PC-9 (cell line): ENCODE data around the gene NIPSNAP3A. TPM values are rescaled to one million over a fixed set of nuclear protein-coding genes. Genes with fewer than 3 reads are reported as not detected.

ENCODE experiments used
- BruUV-seq: library from RNA; stranded (reverse); fragments of 400-500 nt; replicated peaks from 2 replicates; lab custom pipeline; 2021; lab: Mats Ljungman, UMichigan
- CTCF ChIA-PET: fragments of 300-600 bp; sonication (Branson Sonifier 250); formaldehyde crosslinking; loops from one replicate; lab custom pipeline; 2022; ENCODE audit warnings: antibody characterized with exemption; lab: Charles Lee
- POLR2A ChIA-PET: fragments of 300-600 bp; sonication (Branson Sonifier 250); formaldehyde crosslinking; loops from one replicate; lab custom pipeline; 2022; ENCODE audit warnings: antibody characterized with exemption; ENCODE audit not compliant: unreplicated experiment; lab: Charles Lee
- DNase-seq, 2 experiments: peaks; one replicate each; pipeline versions ENCODE4 v3.0.0 to v3.0.0-alpha.2; 2015 to 2022; ENCODE audit warnings: mixed read lengths in 1 of 2
- H2AFZ ChIP-seq: fragments of 200-600 bp; sonication (generic); 2 replicates; pipeline ENCODE4 v1.8.1; 2017; ENCODE audit warnings: antibody characterized with exemption
- H3F3A ChIP-seq: fragments of 200-600 bp; sonication (generic); 2 replicates; pipeline ENCODE4 v1.8.1; 2017; ENCODE audit warnings: antibody characterized with exemption, mild to moderate bottlenecking, low read depth; ENCODE audit not compliant: insufficient read depth
- H3K27ac ChIP-seq: fragments of 200-600 bp; sonication (generic); 2 replicates; pipeline ENCODE4 v1.6.1; 2016; ENCODE audit warnings: mixed run types
- H3K27me3 ChIP-seq: fragments of 200-600 bp; sonication (generic); 2 replicates; pipeline ENCODE4 v1.6.1; 2016; ENCODE audit warnings: low read depth, mixed run types; ENCODE audit not compliant: insufficient read depth
- H3K36me3 ChIP-seq: fragments of 200-600 bp; sonication (generic); 2 replicates; pipeline ENCODE4 v1.6.1; 2016; ENCODE audit warnings: low read depth, mixed run types
- H3K4me1 ChIP-seq: fragments of 200-600 bp; sonication (generic); replicated peaks from 2 replicates; pipeline ENCODE4 v1.6.1; 2016; ENCODE audit warnings: mixed run types; ENCODE audit not compliant: insufficient read depth
- H3K4me2 ChIP-seq: fragments of 200-600 bp; sonication (generic); 2 replicates; pipeline ENCODE4 v1.6.1; 2017; ENCODE audit warnings: mixed run types
- H3K4me3 ChIP-seq: fragments of 200-600 bp; sonication (generic); 2 replicates; pipeline ENCODE4 v1.6.1; 2016; ENCODE audit warnings: mixed run types
- H3K79me2 ChIP-seq: fragments of 200-600 bp; sonication (generic); 2 replicates; pipeline ENCODE4 v1.6.1; 2017; ENCODE audit warnings: low read depth, mixed run types
- H3K9me2 ChIP-seq: fragments of 200-600 bp; sonication (generic); 2 replicates; pipeline ENCODE4 v1.8.1; 2017; ENCODE audit warnings: mild to moderate bottlenecking; ENCODE audit not compliant: insufficient read depth
- H3K9me3 ChIP-seq: fragments of 200-600 bp; sonication (generic); 2 replicates; pipeline ENCODE4 v1.8.1; 2016; ENCODE audit warnings: low read depth; ENCODE audit not compliant: insufficient read depth
- H4K20me1 ChIP-seq: fragments of 200-600 bp; sonication (generic); 2 replicates; pipeline ENCODE4 v1.8.1; 2017; ENCODE audit not compliant: insufficient read depth
- CTCF ChIP-seq: fragments of 200-600 bp; sonication (generic); conservative IDR thresholded peaks from 2 replicates; pipeline ENCODE4 v1.6.1; 2017; ENCODE audit warnings: mixed run types, antibody characterized with exemption, mild to moderate bottlenecking, moderate library complexity
- EZH2 ChIP-seq: fragments of 200-600 bp; sonication (generic); IDR thresholded peaks from 2 replicates; pipeline ENCODE4 v1.8.0; 2017; ENCODE audit warnings: antibody characterized with exemption, low read depth
- intact Hi-C: fragments of 100-400 bp; cut with micrococcal nuclease; formaldehyde crosslinking; loops from one replicate; pipeline ENCODE4 v1.10.0; 2022; ENCODE audit not compliant: unreplicated experiment
- total RNA-seq: library from RNA; stranded (reverse); gene quantifications from 2 replicates; pipeline ENCODE4 v1.2.3, GENCODE V29; 2021

The NIPSNAP3A gene
- total RNA-seq, 1 experiment from 2014 or later: 19.8 TPM

- no TSS peak for BruUV-seq
- H3K36me3 ChIP-seq: no peaks in the 10 kb centered on the region
- H3K27me3 ChIP-seq: no peaks in the 10 kb centered on the region
- intact Hi-C loops: loop anchor here (10.0 kb wide), 1 partner anchor 954 kb away; the partner anchor contains the start of gene TMEM38B
- H3K4me3 ChIP-seq: no peak overlapping the region
- no peaks in the 10 kb centered on the region for H3F3A ChIP-seq
- TF ChIP-seq CTCF (no peak), EZH2 (no peak)
- no peaks in the 10 kb centered on the region for H3K79me2 ChIP-seq
- H4K20me1 ChIP-seq: no peaks in the 10 kb centered on the region
- peak in 1 of 2 experiments; percentile 78 for DNase-seq
- peaks cover 11% of the 10 kb centered on the region; the same call in 1 of the 2 replicates for H3K4me1 ChIP-seq
- ChIA-PET POLR2A (no interaction called here), CTCF (no interaction called here)
- H3K9me3 ChIP-seq: no peaks in the 10 kb centered on the region
- H3K27ac ChIP-seq: peak overlapping the region; percentile 22; the same call in 1 of the 2 replicates
- H3K4me2 ChIP-seq: peak overlapping the region; percentile 9; the same call in 1 of the 2 replicates
- H3K9me2 ChIP-seq: no peaks in the 10 kb centered on the region
- H2AFZ ChIP-seq: no peak overlapping the region
Observed at GRCh38 chr9:104740621-104741020, 6.9 kb upstream of the NIPSNAP3A start.

GRCh38 chr9:104743376-104743985 is 4.0 kb upstream of the NIPSNAP3A start:
- Histone ChIP-seq H3K9me3 (no peaks in the 10 kb centered on the region), H3K27ac (no peak overlapping the region), H4K20me1 (no peaks in the 10 kb centered on the region), H3K27me3 (no peaks in the 10 kb centered on the region), H2AFZ (no peak overlapping the region), H3K4me1 (peaks cover 18% of the 10 kb centered on the region), H3K79me2 (peaks cover 2% of the 10 kb centered on the region; the same call in 1 of the 2 replicates), H3K4me3 (no peak overlapping the region), H3K36me3 (no peaks in the 10 kb centered on the region), H3K4me2 (no peak overlapping the region), H3F3A (no peaks in the 10 kb centered on the region), H3K9me2 (no peaks in the 10 kb centered on the region)
- no peak for TF ChIP-seq EZH2
- TF ChIP-seq CTCF: peak; percentile 85
- intact Hi-C loops: loop anchor here (10.0 kb wide), 1 partner anchor 951 kb away; the partner anchor contains the start of gene TMEM38B
- POLR2A ChIA-PET: no interaction called here
- BruUV-seq: no TSS peak
- CTCF ChIA-PET: interaction anchor here (0.5 kb wide), 1 partner anchor 708 kb away, joined by 4 read pairs; no protein-coding TSS in a partner anchor
- peak; percentile 35 to 55 for DNase-seq

- TF ChIP-seq CTCF (no peak), EZH2 (no peak)
Observed at GRCh38 chr9:104745852-104746251, 1.6 kb upstream of the NIPSNAP3A start.

More at GRCh38 chr9:104745852-104746251, 1.6 kb upstream of the NIPSNAP3A start:
- Histone ChIP-seq H3K4me3 (no peak overlapping the region), H3K27ac (no peak overlapping the region), H3K79me2 (peaks cover 13% of the 10 kb centered on the region; the same call in 1 of the 2 replicates), H3K27me3 (no peaks in the 10 kb centered on the region), H2AFZ (no peak overlapping the region), H3K4me2 (no peak overlapping the region), H4K20me1 (no peaks in the 10 kb centered on the region), H3K4me1 (peaks cover 21% of the 10 kb centered on the region), H3K36me3 (peaks cover 2% of the 10 kb centered on the region; the same call in 1 of the 2 replicates), H3K9me3 (no peaks in the 10 kb centered on the region), H3F3A (no peaks in the 10 kb centered on the region), H3K9me2 (no peaks in the 10 kb centered on the region)
- no peak for DNase-seq
- intact Hi-C loops: loop anchor here (5.0 to 10.0 kb wide), 2 partner anchors 654 to 949 kb away; partner anchors contain the start of genes SMC2 and TMEM38B
- ChIA-PET POLR2A (no interaction called here), CTCF (no interaction called here)
- no TSS peak for BruUV-seq
